ENCODE data around the gene FXYD4. TPM values are rescaled to one million over a fixed set of nuclear protein-coding genes. Genes with fewer than 3 reads are reported as not detected.
A peak's percentile ranks its signal among the peaks of the same experiment; 100 is the strongest.

Gene FXYD4
- total RNA-seq, 4 donors from 2014 or later, result not detected

DNA sequence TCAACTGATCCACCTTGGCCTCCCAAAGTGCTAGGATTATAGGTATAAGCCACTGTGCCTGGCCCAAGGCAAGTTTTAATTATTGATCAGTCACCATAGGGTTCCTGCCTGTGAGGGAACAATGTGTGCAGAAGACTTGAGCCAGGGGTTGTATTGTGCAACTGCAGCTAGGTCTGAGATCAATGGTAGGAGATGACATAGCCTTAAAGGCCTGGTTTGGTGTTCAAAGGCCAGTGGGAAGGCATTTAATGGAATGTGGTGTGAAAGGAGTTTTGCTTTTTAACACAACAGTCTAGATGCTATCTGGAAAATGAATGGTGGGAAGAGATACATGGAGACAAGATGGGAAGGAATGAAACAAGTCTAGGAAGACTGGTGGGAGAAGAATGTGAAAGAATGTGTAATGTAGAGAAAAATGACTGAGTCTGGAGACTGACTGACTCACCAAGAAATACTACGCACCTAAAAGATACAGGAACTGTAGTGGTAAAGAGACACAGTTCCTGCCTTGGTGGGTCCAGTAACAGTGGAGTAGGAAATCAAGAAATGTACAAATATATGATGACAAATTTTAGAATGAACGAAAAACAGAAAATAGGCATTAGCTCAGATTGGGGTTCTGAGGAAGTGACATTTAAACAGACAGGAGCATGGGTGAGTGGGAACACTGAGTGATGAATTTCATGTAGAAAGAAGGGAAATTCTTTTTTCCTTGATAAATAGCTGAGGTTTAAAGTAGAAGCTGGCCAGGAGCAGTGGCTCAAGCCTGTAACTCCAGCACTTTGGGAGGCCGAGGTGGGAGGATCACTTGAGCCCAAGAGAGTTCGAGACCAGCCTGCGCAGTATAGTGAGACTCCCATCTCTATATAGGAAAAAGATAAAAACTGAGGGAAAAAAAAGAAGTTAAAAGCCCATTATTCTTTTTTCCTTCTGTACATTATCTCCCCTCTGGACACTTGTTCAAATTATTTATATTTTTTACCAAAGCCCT is 28.2 kb downstream of the FXYD4 start:
- WGBS, 2 donors (ENCODE audit: low coverage in 1 of 2), result 82 to 84% methylated on average over 4 to 5 of the region's 5 CpGs
- ATAC-seq, result no peak
- Histone ChIP-seq H3K27me3 (no peaks in the 10 kb centered on the region), H3K9me3 (no peaks in the 10 kb centered on the region), H3K4me1 (peaks cover 0 to 95% (median 58%) of the 10 kb centered on the region in 3 donors), H3K27ac (peak overlapping the region in 1 of 4 donors; percentile 99), H3K36me3 (peaks cover 0 to 28% of the 10 kb centered on the region in 2 donors), H3K4me3 (no peak overlapping the region)
- no peak for TF ChIP-seq EP300 (IDR thresholded peaks at IDR 0.05)
- no peak for TF ChIP-seq POLR2AphosphoS5 (IDR thresholded peaks at IDR 0.05)
- TF ChIP-seq POLR2A (IDR thresholded peaks at IDR 0.05), result no peak
- TF ChIP-seq, protein P1, sequence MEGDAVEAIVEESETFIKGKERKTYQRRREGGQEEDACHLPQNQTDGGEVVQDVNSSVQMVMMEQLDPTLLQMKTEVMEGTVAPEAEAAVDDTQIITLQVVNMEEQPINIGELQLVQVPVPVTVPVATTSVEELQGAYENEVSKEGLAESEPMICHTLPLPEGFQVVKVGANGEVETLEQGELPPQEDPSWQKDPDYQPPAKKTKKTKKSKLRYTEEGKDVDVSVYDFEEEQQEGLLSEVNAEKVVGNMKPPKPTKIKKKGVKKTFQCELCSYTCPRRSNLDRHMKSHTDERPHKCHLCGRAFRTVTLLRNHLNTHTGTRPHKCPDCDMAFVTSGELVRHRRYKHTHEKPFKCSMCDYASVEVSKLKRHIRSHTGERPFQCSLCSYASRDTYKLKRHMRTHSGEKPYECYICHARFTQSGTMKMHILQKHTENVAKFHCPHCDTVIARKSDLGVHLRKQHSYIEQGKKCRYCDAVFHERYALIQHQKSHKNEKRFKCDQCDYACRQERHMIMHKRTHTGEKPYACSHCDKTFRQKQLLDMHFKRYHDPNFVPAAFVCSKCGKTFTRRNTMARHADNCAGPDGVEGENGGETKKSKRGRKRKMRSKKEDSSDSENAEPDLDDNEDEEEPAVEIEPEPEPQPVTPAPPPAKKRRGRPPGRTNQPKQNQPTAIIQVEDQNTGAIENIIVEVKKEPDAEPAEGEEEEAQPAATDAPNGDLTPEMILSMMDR (IDR thresholded peaks at IDR 0.05), result no peak

DNA sequence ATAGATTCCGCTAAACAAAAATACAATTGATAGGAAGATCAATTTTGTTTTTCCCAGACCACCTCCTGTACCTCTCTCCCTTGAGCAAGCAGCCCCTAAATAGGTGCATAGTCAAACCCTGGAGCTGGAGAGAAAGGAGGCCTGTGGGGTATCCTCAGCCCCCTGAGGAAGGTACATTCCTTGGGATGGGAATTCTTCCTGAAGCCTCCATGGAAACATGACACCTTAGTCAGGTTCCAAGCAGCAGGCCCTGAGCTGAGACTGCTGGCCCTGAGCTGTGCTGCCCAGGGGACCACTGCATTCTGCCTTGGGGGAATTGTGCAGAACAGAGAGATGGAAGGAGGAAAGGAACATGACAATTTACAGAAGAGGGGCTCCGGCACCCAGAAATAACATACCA is 30.2 kb downstream of the FXYD4 start:
- no peak overlapping the region for H3K4me3 ChIP-seq
- peaks cover 0 to 22% of the 10 kb centered on the region in 2 donors for H3K36me3 ChIP-seq
- 100% methylated on average over 2 of the region's 2 CpGs for WGBS, 2 donors (ENCODE audit: low coverage in 1 of 2)
- ATAC-seq, result no peak
- H3K27me3 ChIP-seq, result no peaks in the 10 kb centered on the region
- peaks cover 7 to 95% (median 63%) of the 10 kb centered on the region in 3 donors for H3K4me1 ChIP-seq
- no peak overlapping the region for H3K27ac ChIP-seq
- H3K9me3 ChIP-seq, result no peaks in the 10 kb centered on the region
- TF ChIP-seq EP300 (IDR thresholded peaks at IDR 0.05) (no peak), POLR2A (IDR thresholded peaks at IDR 0.05) (no peak), POLR2AphosphoS5 (IDR thresholded peaks at IDR 0.05) (no peak)
- TF ChIP-seq, protein P1 (IDR thresholded peaks at IDR 0.05), result no peak

DNA sequence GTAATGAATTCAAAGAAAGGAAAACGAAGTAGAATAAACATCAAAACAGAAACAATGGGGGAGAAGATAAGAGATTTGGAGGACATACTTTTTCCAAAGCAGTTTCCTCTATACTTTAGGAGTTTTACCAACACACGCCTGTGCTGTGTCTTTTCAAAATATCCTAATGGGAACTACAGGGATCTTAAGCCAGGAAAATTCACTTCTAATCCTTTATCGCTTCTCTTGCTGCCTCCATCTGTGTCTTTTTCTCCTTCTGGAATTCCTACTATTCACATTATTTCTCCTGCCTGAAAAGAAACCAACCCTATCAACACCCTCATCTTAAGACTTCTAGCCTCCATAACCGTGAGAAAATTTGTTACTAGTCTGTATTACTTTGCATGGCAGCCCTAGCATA is 30.7 kb downstream of the FXYD4 start:
- no peak overlapping the region for H3K27ac ChIP-seq
- H3K4me3 ChIP-seq, result no peak overlapping the region
- peaks cover 7 to 96% (median 63%) of the 10 kb centered on the region in 3 donors for H3K4me1 ChIP-seq
- TF ChIP-seq, protein P1 (IDR thresholded peaks at IDR 0.05), result no peak
- TF ChIP-seq POLR2A (IDR thresholded peaks at IDR 0.05) (no peak), POLR2AphosphoS5 (IDR thresholded peaks at IDR 0.05) (no peak), EP300 (IDR thresholded peaks at IDR 0.05) (no peak)
- H3K36me3 ChIP-seq, result peaks cover 0 to 22% of the 10 kb centered on the region in 2 donors
- ATAC-seq, result no peak
- H3K27me3 ChIP-seq, result no peaks in the 10 kb centered on the region
- 50 to 54% methylated on average over 4 of the region's 4 CpGs for WGBS, 2 donors (ENCODE audit: low coverage in 1 of 2)
- no peaks in the 10 kb centered on the region for H3K9me3 ChIP-seq

DNA sequence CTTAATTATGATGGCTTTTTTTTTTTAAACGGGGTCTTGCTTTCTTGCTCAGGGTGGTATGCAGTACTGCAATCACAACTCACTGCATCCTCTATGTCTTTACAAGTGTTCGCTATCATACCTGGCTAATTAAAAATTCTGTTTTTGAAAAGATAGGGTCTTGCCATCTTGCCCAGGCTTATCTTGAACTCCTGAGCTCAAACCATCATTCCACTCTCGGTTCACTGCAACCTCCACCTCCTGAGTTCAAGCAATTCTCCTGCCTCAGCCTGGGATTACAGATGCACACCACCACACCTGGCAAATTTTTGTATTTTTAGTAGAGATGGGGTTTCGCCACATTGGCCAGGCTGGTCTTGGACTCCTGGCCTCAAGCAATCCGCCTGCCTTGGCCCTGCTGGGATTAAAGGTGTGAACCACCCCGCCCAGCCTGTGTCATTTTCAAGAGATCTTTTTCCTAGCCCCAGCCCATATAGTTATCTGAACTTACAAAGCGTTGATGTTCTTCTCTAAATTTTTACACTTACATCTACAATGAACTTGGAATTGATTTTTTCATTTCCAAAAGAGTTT is 31.5 kb downstream of the FXYD4 start:
- Histone ChIP-seq H3K4me1 (peaks cover 7 to 88% (median 58%) of the 10 kb centered on the region in 3 donors), H3K4me3 (no peak overlapping the region), H3K27ac (no peak overlapping the region), H3K27me3 (no peaks in the 10 kb centered on the region), H3K36me3 (peaks cover 0 to 22% of the 10 kb centered on the region in 2 donors), H3K9me3 (no peaks in the 10 kb centered on the region)
- no peak for ATAC-seq
- WGBS, 2 donors (ENCODE audit: low coverage in 1 of 2), result 84 to 86% methylated on average over 6 to 7 of the region's 7 CpGs
- TF ChIP-seq POLR2A (IDR thresholded peaks at IDR 0.05), result no peak
- TF ChIP-seq, protein P1 (IDR thresholded peaks at IDR 0.05), result no peak
- no peak for TF ChIP-seq POLR2AphosphoS5 (IDR thresholded peaks at IDR 0.05)
- no peak for TF ChIP-seq EP300 (IDR thresholded peaks at IDR 0.05)
